Neural cell (in vitro differentiated cells): Measurements from ENCODE around the gene CCDC159. TPM values are rescaled to one million over a fixed set of nuclear protein-coding genes. Genes with fewer than 3 reads are reported as not detected.

ENCODE experiments used
- H2AFZ ChIP-seq: fragments of 200-600, 300-800 bp; sonication (generic), shearing (Covaris generic); 2 replicates; pipeline ENCODE4 v1.6.0; 2014; ENCODE audit warnings: low read depth, mild to moderate bottlenecking, antibody characterized with exemption, low read length, moderate library complexity
- H3F3A ChIP-seq: fragments of 200-600 bp; shearing (Covaris generic); 2 replicates; pipeline ENCODE4 v1.6.1; 2016; ENCODE audit warnings: mild to moderate bottlenecking, moderate library complexity, mixed read lengths, antibody characterized with exemption, low read length; ENCODE audit not compliant: insufficient read depth, poor library complexity, severe bottlenecking
- H3K27ac ChIP-seq: fragments of 200-600, 300-800 bp; sonication (generic), shearing (Covaris generic); 2 replicates; pipeline ENCODE4 v1.5.1; 2014; ENCODE audit warnings: mild to moderate bottlenecking, low read length, moderate library complexity
- H3K27me3 ChIP-seq: fragments of 300-800, 200-600 bp; sonication (generic), shearing (Covaris generic); 2 replicates; pipeline ENCODE4 v1.6.0; 2014; ENCODE audit warnings: mild to moderate bottlenecking, low read depth, low read length, moderate library complexity; ENCODE audit not compliant: insufficient read depth
- H3K36me3 ChIP-seq: fragments of 300-800, 200-600 bp; sonication (generic), shearing (Covaris generic); 2 replicates; pipeline ENCODE4 v1.5.1; 2014; ENCODE audit warnings: mild to moderate bottlenecking, antibody characterized with exemption, low read length, moderate library complexity; ENCODE audit not compliant: insufficient read depth
- H3K4me2 ChIP-seq: fragments of 300-800, 200-600 bp; sonication (generic), shearing (Covaris generic); 2 replicates; pipeline ENCODE4 v1.6.0; 2014; ENCODE audit warnings: mild to moderate bottlenecking, low read length
- H3K4me3 ChIP-seq: fragments of 300-800, 200-600 bp; sonication (generic), shearing (Covaris generic); 2 replicates; pipeline ENCODE4 v1.5.1; 2014; ENCODE audit warnings: mild to moderate bottlenecking, low read length, moderate library complexity
- H3K79me2 ChIP-seq: fragments of 200-600 bp; shearing (Covaris generic); replicated peaks from 2 replicates; pipeline ENCODE4 v1.6.0; 2014; ENCODE audit warnings: mild to moderate bottlenecking, low read length, moderate library complexity; ENCODE audit not compliant: insufficient read depth
- H3K9ac ChIP-seq: fragments of 300-800, 200-600 bp; sonication (generic), shearing (Covaris generic); 2 replicates; pipeline ENCODE4 v1.6.1; 2016; ENCODE audit warnings: mild to moderate bottlenecking, low read length, mixed read lengths
- H3K9me2 ChIP-seq: fragments of 200-600 bp; shearing (Covaris generic); 2 replicates; pipeline ENCODE4 v1.6.1; 2016; ENCODE audit warnings: mild to moderate bottlenecking, low read length, mixed read lengths; ENCODE audit not compliant: insufficient read depth
- H3K9me3 ChIP-seq: fragments of 200-600, 300-800 bp; sonication (generic), shearing (Covaris generic); 2 replicates; pipeline ENCODE4 v1.6.1; 2016; ENCODE audit warnings: mild to moderate bottlenecking, mixed run types, low read length, moderate library complexity, mixed read lengths
- H4K20me1 ChIP-seq: fragments of 200-600 bp; shearing (Covaris generic); 2 replicates; pipeline ENCODE4 v1.6.1; 2016; ENCODE audit warnings: mild to moderate bottlenecking, mixed run types; ENCODE audit not compliant: insufficient read depth
- CTCF ChIP-seq: fragments of 450-650 bp; IDR thresholded peaks from 2 replicates; pipeline ENCODE4 v1.5.1; 2014; ENCODE audit warnings: antibody characterized with exemption, mild to moderate bottlenecking, moderate library complexity; ENCODE audit not compliant: poor library complexity, severe bottlenecking
- EP300 ChIP-seq: fragments of 450-650 bp; conservative IDR thresholded peaks from 2 replicates; pipeline ENCODE4 v1.6.1; 2014; ENCODE audit warnings: antibody characterized with exemption, mild to moderate bottlenecking, moderate library complexity; ENCODE audit not compliant: poor library complexity, severe bottlenecking
- EZH2 ChIP-seq: fragments of 200-600, 300-800 bp; shearing (Covaris generic), sonication (generic); IDR thresholded peaks from 2 replicates; pipeline ENCODE4 v1.6.1; 2014; ENCODE audit warnings: antibody characterized with exemption, low read length, borderline replicate concordance, mild to moderate bottlenecking; ENCODE audit not compliant: insufficient read depth, poor library complexity, severe bottlenecking
- MXI1 ChIP-seq: fragments of 450-650 bp; conservative IDR thresholded peaks from 2 replicates; pipeline ENCODE4 v1.6.1; 2014; ENCODE audit warnings: antibody characterized with exemption, mild to moderate bottlenecking; ENCODE audit not compliant: poor library complexity, severe bottlenecking
- POLR2AphosphoS5 ChIP-seq: IDR thresholded peaks from 2 replicates; pipeline ENCODE4 v1.6.1; 2012
- RAD21 ChIP-seq: fragments of 450-650 bp; conservative IDR thresholded peaks from 2 replicates; pipeline ENCODE4 v1.6.1; 2014; ENCODE audit warnings: antibody characterized with exemption, mild to moderate bottlenecking, moderate library complexity
- REST ChIP-seq: IDR thresholded peaks from 2 replicates; pipeline ENCODE4 v1.6.1; 2012; ENCODE audit warnings: borderline replicate concordance
- SMC3 ChIP-seq: fragments of 450-650 bp; conservative IDR thresholded peaks from 2 replicates; pipeline ENCODE4 v1.6.1; 2014; ENCODE audit warnings: antibody characterized with exemption, mild to moderate bottlenecking, moderate library complexity; ENCODE audit not compliant: poor library complexity
- TAF1 ChIP-seq: IDR thresholded peaks from 2 replicates; pipeline ENCODE4 v1.6.1; 2012; ENCODE audit warnings: low read depth
- polyA plus RNA-seq: library from polyadenylated mRNA; depleted of rRNA; stranded (reverse); fragments of >200 nt; gene quantifications from 2 replicates; pipeline ENCODE4 v1.2.3, GENCODE V29; 2014

Gene CCDC159
- polyA plus RNA-seq, 1 donor from 2014 or later = 2.4 TPM

GRCh38 chr19:11299946-11300810, 46.1 kb upstream of the CCDC159 start:
- Histone ChIP-seq H3K36me3 (no peaks in the 10 kb centered on the region), H3K9ac (no peak overlapping the region), H3K27ac (no peak overlapping the region), H2AFZ (no peak overlapping the region), H4K20me1 (no peaks in the 10 kb centered on the region), H3K4me3 (no peak overlapping the region), H3K9me2 (no peaks in the 10 kb centered on the region), H3K27me3 (no peaks in the 10 kb centered on the region), H3K9me3 (no peaks in the 10 kb centered on the region), H3F3A (no peaks in the 10 kb centered on the region), H3K79me2 (no peaks in the 10 kb centered on the region), H3K4me2 (no peak overlapping the region)
- TF ChIP-seq MXI1 = no peak
- no peak for TF ChIP-seq SMC3
- TF ChIP-seq RAD21 = no peak
- TF ChIP-seq TAF1 = no peak
- TF ChIP-seq POLR2AphosphoS5 = no peak
- no peak for TF ChIP-seq REST
- no peak for TF ChIP-seq CTCF
- TF ChIP-seq EP300 = no peak
- TF ChIP-seq EZH2 = no peak

GRCh38 chr19:11300811-11301120, 45.6 kb upstream of the CCDC159 start:
- Histone ChIP-seq H4K20me1 (no peaks in the 10 kb centered on the region), H3K9me2 (no peaks in the 10 kb centered on the region), H3K27ac (no peak overlapping the region), H3K9ac (no peak overlapping the region), H3K9me3 (no peaks in the 10 kb centered on the region), H3K27me3 (no peaks in the 10 kb centered on the region), H3K4me2 (no peak overlapping the region), H3K36me3 (no peaks in the 10 kb centered on the region), H2AFZ (no peak overlapping the region), H3F3A (no peaks in the 10 kb centered on the region), H3K79me2 (no peaks in the 10 kb centered on the region), H3K4me3 (no peak overlapping the region)
- TF ChIP-seq TAF1 (no peak), SMC3 (no peak), CTCF (no peak)
